A673 (cell line): ENCODE data around the gene LHX6. TPM values are rescaled to one million over a fixed set of nuclear protein-coding genes. Genes with fewer than 3 reads are reported as not detected.

Source experiments
- BruUV-seq: library from RNA; stranded (reverse); fragments of 400-500 nt; replicated peaks from 2 replicates; lab custom pipeline; 2021; lab: Mats Ljungman, UMichigan
- CTCF ChIA-PET: fragments of 300-600 bp; sonication (Branson Sonifier 250); formaldehyde crosslinking; loops from one replicate; lab custom pipeline; 2022; ENCODE audit warnings: antibody characterized with exemption; lab: Charles Lee
- POLR2A ChIA-PET: fragments of 300-600 bp; sonication (Branson Sonifier 250); formaldehyde crosslinking; loops from one replicate; lab custom pipeline; 2022; ENCODE audit warnings: antibody characterized with exemption; ENCODE audit not compliant: low non-redundant PET; lab: Charles Lee
- DNase-seq: peaks from one replicate; pipeline ENCODE4 v3.0.0-alpha.2; 2015; ENCODE audit warnings: low spot score
- H3K27ac ChIP-seq: fragments of 200-600 bp; sonication (generic); 2 replicates; pipeline ENCODE4 v1.5.1; 2016; ENCODE audit warnings: mixed run types, low read depth, mild to moderate bottlenecking, mixed read lengths, antibody characterized with exemption, low read length; ENCODE audit not compliant: poor library complexity, severe bottlenecking
- H3K27me3 ChIP-seq: fragments of 200-600 bp; sonication (generic); replicated peaks from 2 replicates; pipeline ENCODE4 v1.6.1; 2017; ENCODE audit warnings: mixed run types, low read depth, mild to moderate bottlenecking, mixed read lengths, antibody characterized with exemption, low read length; ENCODE audit not compliant: insufficient read depth, poor library complexity
- H3K36me3 ChIP-seq: fragments of 200-600 bp; sonication (generic); 2 replicates; pipeline ENCODE4 v1.6.1; 2016; ENCODE audit warnings: mixed run types, mild to moderate bottlenecking, mixed read lengths, antibody characterized with exemption, low read length; ENCODE audit not compliant: insufficient read depth, poor library complexity, severe bottlenecking
- H3K4me1 ChIP-seq: fragments of 200-600 bp; sonication (generic); 2 replicates; pipeline ENCODE4 v1.6.1; 2017; ENCODE audit warnings: mixed run types, mild to moderate bottlenecking, mixed read lengths, antibody characterized with exemption, low read length; ENCODE audit not compliant: insufficient read depth, poor library complexity, severe bottlenecking
- H3K4me3 ChIP-seq: fragments of 200-600 bp; sonication (generic); 2 replicates; pipeline ENCODE4 v1.5.1; 2016; ENCODE audit warnings: low read depth, mixed run types, mild to moderate bottlenecking, mixed read lengths, low read length; ENCODE audit not compliant: poor library complexity, severe bottlenecking
- H3K9me3 ChIP-seq: fragments of 200-600 bp; sonication (generic); 2 replicates; pipeline ENCODE4 v1.6.1; 2016; ENCODE audit warnings: mixed run types, low read depth, mild to moderate bottlenecking, mixed read lengths, antibody characterized with exemption, low read length; ENCODE audit not compliant: poor library complexity, severe bottlenecking
- EZH2 ChIP-seq: fragments of 200-600 bp; sonication (generic); IDR thresholded peaks from 2 replicates; pipeline ENCODE4 v1.6.1; 2017; ENCODE audit warnings: borderline replicate concordance, low read depth, mild to moderate bottlenecking, mixed read lengths, antibody characterized with exemption, low read length; ENCODE audit not compliant: poor library complexity, severe bottlenecking
- intact Hi-C: fragments of 100-400 bp; cut with micrococcal nuclease; formaldehyde crosslinking; loops from one replicate; pipeline ENCODE4 v1.10.0; 2022; ENCODE audit not compliant: unreplicated experiment
- total RNA-seq: library from RNA; stranded (reverse); gene quantifications from 2 replicates; pipeline ENCODE4 v1.2.3, GENCODE V29; 2021
- TF ChIP-seq, protein P1 (sequence below): fragments of 300-800, 200-600 bp; sonication (generic); conservative IDR thresholded peaks from 2 replicates; pipeline ENCODE4 v1.5.1; 2017; ENCODE audit warnings: low read depth, mild to moderate bottlenecking, antibody characterized with exemption, low read length, moderate library complexity, mixed read lengths

The LHX6 gene
- total RNA-seq, 1 experiment from 2014 or later, result not detected

- DNase-seq, result no peak
- peaks cover 98% of the 10 kb centered on the region for H3K27me3 ChIP-seq
- H3K36me3 ChIP-seq, result no peaks in the 10 kb centered on the region
- H3K4me3 ChIP-seq, result peak overlapping the region; percentile 8
- CTCF ChIA-PET, result no interaction called here
- BruUV-seq, result no TSS peak
- H3K4me1 ChIP-seq, result peaks cover 5% of the 10 kb centered on the region
- intact Hi-C loops, result no loop called here
- POLR2A ChIA-PET, result no interaction called here
- TF ChIP-seq, protein P1, sequence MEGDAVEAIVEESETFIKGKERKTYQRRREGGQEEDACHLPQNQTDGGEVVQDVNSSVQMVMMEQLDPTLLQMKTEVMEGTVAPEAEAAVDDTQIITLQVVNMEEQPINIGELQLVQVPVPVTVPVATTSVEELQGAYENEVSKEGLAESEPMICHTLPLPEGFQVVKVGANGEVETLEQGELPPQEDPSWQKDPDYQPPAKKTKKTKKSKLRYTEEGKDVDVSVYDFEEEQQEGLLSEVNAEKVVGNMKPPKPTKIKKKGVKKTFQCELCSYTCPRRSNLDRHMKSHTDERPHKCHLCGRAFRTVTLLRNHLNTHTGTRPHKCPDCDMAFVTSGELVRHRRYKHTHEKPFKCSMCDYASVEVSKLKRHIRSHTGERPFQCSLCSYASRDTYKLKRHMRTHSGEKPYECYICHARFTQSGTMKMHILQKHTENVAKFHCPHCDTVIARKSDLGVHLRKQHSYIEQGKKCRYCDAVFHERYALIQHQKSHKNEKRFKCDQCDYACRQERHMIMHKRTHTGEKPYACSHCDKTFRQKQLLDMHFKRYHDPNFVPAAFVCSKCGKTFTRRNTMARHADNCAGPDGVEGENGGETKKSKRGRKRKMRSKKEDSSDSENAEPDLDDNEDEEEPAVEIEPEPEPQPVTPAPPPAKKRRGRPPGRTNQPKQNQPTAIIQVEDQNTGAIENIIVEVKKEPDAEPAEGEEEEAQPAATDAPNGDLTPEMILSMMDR, result no peak
- peak; percentile 88 for TF ChIP-seq EZH2
- no peak overlapping the region for H3K27ac ChIP-seq
- no peaks in the 10 kb centered on the region for H3K9me3 ChIP-seq
Observed at GRCh38 chr9:122218935-122219855, 9.6 kb downstream of the LHX6 start.

- ChIA-PET POLR2A (no interaction called here), CTCF (no interaction called here)
- Histone ChIP-seq H3K4me1 (peaks cover 11% of the 10 kb centered on the region), H3K4me3 (no peak overlapping the region), H3K27ac (no peak overlapping the region), H3K36me3 (no peaks in the 10 kb centered on the region), H3K27me3 (peaks cover 98% of the 10 kb centered on the region), H3K9me3 (no peaks in the 10 kb centered on the region)
- no TSS peak for BruUV-seq
- intact Hi-C loops, result no loop called here
- TF ChIP-seq, protein P1, result no peak
- no peak for TF ChIP-seq EZH2
- no peak for DNase-seq
Observed at GRCh38 chr9:122218071-122218934, 10.5 kb downstream of the LHX6 start.

- ChIA-PET POLR2A (no interaction called here), CTCF (no interaction called here)
- DNase-seq, result no peak
- Histone ChIP-seq H3K4me3 (no peak overlapping the region), H3K27ac (no peak overlapping the region), H3K36me3 (no peaks in the 10 kb centered on the region), H3K27me3 (peaks cover 98% of the 10 kb centered on the region), H3K9me3 (no peaks in the 10 kb centered on the region), H3K4me1 (peaks cover 13% of the 10 kb centered on the region)
- BruUV-seq, result no TSS peak
- no peak for TF ChIP-seq EZH2
- TF ChIP-seq, protein P1, result no peak
- intact Hi-C loops, result no loop called here
Observed at GRCh38 chr9:122217640-122218039, 11.1 kb downstream of the LHX6 start.
